A549 treated with AZD2906 at 1 μM for 4 hours (cell line): ENCODE data around the gene PPEF2. TPM values are rescaled to one million over a fixed set of nuclear protein-coding genes. Genes with fewer than 3 reads are reported as not detected.

ENCODE experiments used
- total RNA-seq: library from RNA; stranded (reverse); fragments of 200-300 nt; extraction: Qiagen RNA extraction; gene quantifications from 5 replicates; pipeline ENCODE4 v1.2.3, GENCODE V29; 2022

PPEF2 gene
- not detected in 5 replicates for total RNA-seq

GRCh38 chr4:75902352-75902751 lies at the start of gene PPEF2:
TSS of gene PPEF2 (minus strand) at chr4:75902452. CDS start at chr4:75896325, 6,127 bp downstream.

GRCh38 chr4:75940692-75941253 lies 38.5 kb upstream of the PPEF2 start, which contains the start of gene NAAA:
TSS of gene NAAA (minus strand) at chr4:75941013. CDS start at chr4:75940949, 64 bp downstream.

Other genes starting within 250 kb of the PPEF2 start
- gene G3BP2, start 229.0 kb downstream of the PPEF2 start, total RNA-seq: 64.5 to 106 TPM (median 73.4 TPM) in 5 replicates
- 18.1 to 25.5 TPM (median 21.7 TPM) in 5 replicates for gene USO1, start 177.9 kb downstream of the PPEF2 start, total RNA-seq
- 22.0 to 25.2 TPM (median 23.8 TPM) in 5 replicates for gene NAAA, start 38.6 kb upstream of the PPEF2 start, total RNA-seq
- gene SDAD1, start 88.5 kb upstream of the PPEF2 start, total RNA-seq: 13.5 to 17.5 TPM (median 14.0 TPM) in 5 replicates
- gene CXCL9, start 105.1 kb upstream of the PPEF2 start, total RNA-seq: not detected in 5 replicates
- 0.06 to 0.21 TPM (median 0.07 TPM) in 4 of 5 replicates, not detected in the other for gene CXCL10, start 121.0 kb upstream of the PPEF2 start, total RNA-seq
- gene CXCL11, start 133.6 kb upstream of the PPEF2 start, total RNA-seq: 0.08 to 0.20 TPM (median 0.14 TPM) in 5 replicates
- not detected in 5 replicates for gene ART3, start 172.3 kb upstream of the PPEF2 start, total RNA-seq
- gene NUP54, start 245.9 kb upstream of the PPEF2 start, total RNA-seq: 24.5 to 39.8 TPM (median 26.1 TPM) in 5 replicates